Ureter (tissue), 1 donor: ENCODE measurements around the gene ADA. TPM values are rescaled to one million over a fixed set of nuclear protein-coding genes. Genes with fewer than 3 reads are reported as not detected.
"Not testable (repeated sequence)": the region's sequence is repeated elsewhere in the genome, so short reads cannot be mapped to it uniquely, and the experiment has no call there.

Experiments used
- DNase-seq: peaks from one replicate; pipeline ENCODE4 v3.0.0-alpha.2; 2020; ENCODE audit warnings: low spot score
- total RNA-seq: library from RNA; stranded (reverse); gene quantifications from one replicate; pipeline ENCODE4 v1.2.4, GENCODE V29; 2023
- donor health status: DM: yes; HTN: yes; CAD: no.

ADA gene
- total RNA-seq, 1 donor from 2014 or later, result 3.6 TPM

DNA sequence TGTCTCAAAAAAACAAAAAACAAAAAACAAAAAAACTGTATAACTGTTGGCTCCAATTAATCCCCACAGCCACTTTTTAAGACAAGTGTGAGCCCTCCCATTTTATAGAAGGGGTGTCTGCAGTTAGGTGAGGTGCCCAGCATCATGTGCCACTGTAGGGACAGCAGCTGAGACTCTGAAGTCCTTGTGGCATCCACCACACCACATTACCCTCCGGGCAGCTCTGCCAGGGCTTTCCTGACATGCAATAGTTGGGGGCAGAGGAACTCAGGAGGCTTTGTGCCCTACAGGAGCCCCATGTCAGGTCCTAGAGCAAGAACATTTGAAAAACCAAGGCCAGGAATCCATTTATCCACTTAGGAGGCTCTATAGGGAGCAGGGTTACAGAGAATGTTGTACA is 51.8 kb downstream of the ADA start:
- DNase-seq, result no peak

GRCh38 chr20:44598423-44599305 is 52.8 kb downstream of the ADA start:
- DNase-seq, result no peak

DNA sequence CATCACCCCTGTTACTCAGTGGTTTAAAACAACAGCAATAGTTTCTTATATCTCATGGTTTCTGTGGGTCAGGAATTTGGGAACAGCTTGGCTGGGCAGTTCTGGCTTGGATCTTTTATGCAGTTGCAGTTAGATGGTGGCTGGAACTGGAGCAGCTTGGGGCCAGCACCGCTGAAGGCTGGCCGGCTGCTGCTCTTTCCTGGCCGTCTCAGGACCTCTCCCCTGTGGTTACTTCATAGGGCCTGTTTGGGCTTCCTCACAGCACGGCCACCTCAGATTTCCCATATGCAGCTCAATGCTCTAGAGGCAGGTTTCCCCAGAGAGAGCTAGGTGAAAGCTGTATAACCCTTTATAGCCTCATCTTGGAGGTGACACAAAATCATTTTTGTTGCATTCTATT is 53.6 kb downstream of the ADA start:
- no peak for DNase-seq

GRCh38 chr20:44597516-44597915 is 54.0 kb downstream of the ADA start:
- DNase-seq, result no peak

DNA sequence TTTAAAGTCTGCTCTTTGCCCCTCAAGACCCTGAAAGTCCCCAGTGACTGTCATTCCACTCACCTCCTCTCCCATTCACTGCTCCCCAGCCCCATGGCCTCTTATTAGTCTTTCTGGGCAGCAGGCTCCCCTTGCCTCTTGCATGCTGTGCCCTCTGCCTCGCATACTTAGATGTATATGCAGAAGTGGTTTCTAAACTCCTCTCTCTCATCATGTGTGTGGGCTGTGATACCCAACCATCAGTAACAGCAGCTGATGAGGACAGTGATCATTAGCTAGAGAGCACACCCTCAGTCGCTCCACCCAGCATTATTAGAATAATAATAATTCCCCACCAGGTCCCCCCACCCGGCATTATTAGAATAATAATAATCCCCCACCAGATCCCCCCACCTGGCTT is 54.6 kb downstream of the ADA start:
- no peak for DNase-seq

DNA sequence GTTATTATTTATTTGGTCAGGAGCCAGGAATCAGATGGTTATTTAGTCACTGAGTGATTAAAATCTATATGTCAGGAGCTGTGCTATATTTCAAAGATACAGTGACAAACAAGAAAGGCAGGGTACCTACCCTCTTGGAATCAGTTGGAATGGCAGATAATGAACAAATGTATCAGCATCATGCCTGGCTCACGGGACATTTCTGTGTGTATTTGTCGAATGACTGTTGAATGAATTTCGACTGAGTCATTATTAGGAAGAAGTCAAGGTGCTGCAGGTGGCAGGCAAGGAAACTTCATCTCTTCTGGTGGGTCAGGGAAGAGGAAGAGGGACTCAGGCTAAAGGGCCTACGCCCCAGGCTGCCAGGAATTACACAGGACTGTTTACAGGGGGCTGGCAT is 55.5 kb downstream of the ADA start:
- no peak for DNase-seq

DNA sequence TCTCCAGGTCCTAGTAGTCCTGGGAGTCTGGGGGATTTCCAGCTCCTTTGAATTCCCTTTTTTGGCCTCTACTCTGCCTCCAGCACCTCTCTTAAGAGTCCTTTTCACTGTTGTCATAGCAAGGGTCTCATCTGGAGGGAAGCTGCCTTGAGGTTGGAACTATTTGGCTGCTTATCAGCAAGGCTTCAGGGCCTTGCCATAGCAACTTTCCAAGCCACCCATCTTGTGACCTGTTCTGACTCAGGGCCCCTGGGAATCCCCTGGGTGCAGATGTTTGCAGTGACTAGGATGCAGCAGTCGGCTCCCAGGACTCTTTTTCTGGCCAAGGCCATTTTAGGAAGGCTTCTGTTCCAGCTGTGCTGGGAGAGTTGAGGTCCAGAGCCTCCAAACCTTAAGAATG is 56.8 kb downstream of the ADA start:
- DNase-seq, result no peak

DNA sequence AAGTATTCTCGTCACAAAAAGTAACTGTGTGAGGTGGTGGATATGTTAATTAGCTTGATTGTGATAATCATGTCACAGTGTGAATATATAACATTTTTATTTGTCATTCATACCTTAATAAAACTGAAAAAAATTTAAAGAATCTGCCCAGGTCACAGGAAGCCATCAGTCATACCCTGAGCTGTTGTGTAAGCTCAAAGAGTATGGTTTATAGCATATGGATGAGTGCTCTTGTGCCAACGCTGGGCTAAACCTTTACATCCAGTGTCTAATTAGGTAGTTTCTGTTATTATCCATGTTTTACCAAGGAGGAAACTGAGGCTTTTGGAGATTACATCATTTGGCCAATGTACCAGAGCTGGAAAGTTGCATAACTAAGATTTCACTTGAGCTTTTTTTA is 57.7 kb downstream of the ADA start:
- DNase-seq, result no peak

DNA sequence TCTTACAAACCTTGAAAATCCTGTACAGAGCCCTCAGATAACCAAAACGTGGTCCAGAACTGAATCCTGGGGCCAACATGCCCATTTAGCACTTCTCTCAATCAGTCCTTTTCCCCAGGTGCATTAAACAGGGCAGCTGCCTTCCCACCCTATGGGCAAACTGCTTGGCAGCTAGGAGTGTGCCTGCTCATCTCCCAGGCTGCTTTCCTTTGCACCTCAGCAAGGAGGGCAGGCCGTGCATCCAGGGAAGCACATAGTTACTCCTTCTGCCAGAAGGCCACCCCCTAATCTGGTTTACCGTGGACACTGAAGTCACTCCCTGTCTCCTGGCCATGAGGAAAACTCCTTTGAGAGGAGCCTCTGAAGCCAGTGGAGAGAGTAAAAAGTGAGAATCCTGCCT is 59.1 kb downstream of the ADA start:
- no peak for DNase-seq

GRCh38 chr20:44590980-44591778 is 60.3 kb downstream of the ADA start:
- DNase-seq, result no peak

DNA sequence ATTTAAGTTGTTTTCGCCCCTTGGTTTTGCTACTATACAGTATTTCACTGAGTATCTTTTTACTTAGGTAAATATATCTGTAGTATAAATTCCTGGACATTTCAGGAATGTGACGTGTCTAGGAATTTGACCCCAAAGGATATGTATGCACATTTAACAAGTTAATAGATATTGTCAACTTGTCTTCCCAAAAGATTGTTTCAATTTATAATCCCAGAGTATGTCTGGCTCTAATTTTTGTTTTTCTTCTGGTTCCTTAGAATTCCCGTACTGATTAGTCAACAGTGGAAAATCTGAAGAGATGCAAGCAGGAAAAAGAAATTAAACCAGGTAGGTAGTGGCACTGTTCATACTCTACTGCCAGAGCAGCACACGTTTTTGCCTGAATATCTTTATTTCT is 62.0 kb downstream of the ADA start:
- no peak for DNase-seq

- DNase-seq, result not testable (repeated sequence)
Observed at GRCh38 chr20:44588321-44588720, 63.2 kb downstream of the ADA start.

- no peak for DNase-seq
Observed at GRCh38 chr20:44587035-44587980, 64.2 kb downstream of the ADA start.

DNA sequence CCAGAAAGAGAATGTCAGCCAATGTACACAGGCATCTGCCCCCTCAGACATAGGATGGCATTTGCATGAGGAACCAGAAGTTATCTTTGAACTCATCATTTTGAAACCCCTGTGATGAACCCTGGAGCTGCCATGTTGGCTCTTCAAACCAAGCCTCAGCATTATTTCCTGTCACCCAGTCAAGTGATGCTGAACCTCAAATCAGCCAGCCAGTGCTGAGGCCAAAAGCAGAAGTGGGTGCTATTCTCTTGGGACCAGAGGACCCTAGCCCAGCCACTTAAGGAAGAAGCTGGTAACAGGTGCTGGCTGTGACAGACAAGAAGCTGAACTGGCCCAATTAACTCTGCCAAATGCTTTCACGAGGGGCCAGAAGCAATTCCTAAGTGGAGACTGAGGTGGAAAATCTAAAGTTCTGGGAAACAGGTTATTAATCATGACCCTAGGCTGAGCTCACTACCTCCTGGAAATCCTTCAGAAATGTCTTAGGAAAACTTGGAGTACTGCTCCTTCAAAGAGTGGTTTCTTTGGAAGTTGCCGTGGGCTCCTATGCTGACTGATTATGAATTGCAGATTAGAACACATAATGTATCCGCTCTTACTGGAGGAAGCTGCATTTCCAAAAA is 65.1 kb downstream of the ADA start:
- DNase-seq, result no peak

DNA sequence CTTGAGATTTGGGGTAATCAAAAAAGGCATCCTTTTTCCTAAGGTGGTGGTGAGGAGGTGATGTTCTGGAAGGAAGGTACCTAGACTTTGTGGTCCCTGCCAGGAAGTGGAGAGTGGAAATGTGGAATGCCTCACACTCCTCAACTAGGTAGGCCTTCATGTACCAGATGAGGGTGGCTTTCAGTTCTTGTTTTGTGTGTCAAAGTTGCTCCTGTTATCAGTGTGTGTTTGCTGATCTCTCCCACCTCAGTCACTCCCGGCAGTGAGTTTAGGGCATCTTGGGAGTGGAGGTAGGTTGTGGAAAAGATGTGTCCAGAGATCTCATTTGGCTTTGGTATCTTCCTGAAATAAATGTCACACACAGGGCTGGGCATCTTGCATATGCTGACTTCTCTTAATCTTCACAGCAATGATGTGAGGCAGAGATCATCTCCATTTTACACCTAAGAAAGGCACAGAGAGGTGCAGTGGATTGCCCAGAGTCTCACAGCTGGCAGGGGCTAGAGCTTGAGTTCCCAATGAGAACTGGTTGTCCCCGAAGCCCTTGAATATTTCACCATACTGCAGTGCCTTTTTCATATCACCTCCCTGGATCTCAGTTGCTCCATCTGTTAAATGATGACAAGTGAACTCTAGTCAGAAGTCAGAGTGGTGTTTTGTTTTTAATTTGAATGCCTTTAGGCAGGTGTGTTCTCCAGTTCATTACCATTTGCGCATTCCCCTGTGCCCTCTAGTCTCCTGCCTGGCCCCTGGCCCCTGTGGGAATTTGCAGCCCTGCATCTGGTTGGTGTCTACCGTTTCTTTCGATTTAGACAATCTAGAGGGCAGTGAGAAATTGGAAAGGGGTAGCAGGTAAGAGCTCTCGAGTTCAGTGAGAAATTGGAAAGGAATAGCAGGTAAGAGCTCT is 66.2 kb downstream of the ADA start:
- no peak for DNase-seq

- DNase-seq, result no peak
Observed at GRCh38 chr20:44584162-44584561, 67.3 kb downstream of the ADA start.

GRCh38 chr20:44583157-44583556 is 68.3 kb downstream of the ADA start:
- no peak for DNase-seq

GRCh38 chr20:44582311-44583025 is 69.0 kb downstream of the ADA start, which contains the start of gene PKIG:
TSS of gene PKIG (plus strand) at chr20:44582579. CDS start at chr20:44614557, 31,978 bp downstream.
- DNase-seq, result peak; percentile 55

GRCh38 chr20:44581515-44581914 is 70.0 kb downstream of the ADA start:
- DNase-seq, result no peak
